Panc1 (cell line): ENCODE data around the gene RNF213. TPM values are rescaled to one million over a fixed set of nuclear protein-coding genes. Genes with fewer than 3 reads are reported as not detected.
"Not testable (repeated sequence)": the region's sequence is repeated elsewhere in the genome, so short reads cannot be mapped to it uniquely, and the experiment has no call there.

Source experiments
- ATAC-seq: fragments of 200-7000 bp; cut with Tn5 transposase; 2 replicates; pipeline ENCODE4 v1.9.1; 2020; ENCODE audit warnings: mild to moderate bottlenecking, moderate library complexity
- BruUV-seq: library from RNA; stranded (reverse); fragments of 400-500 nt; replicated peaks from 2 replicates; lab custom pipeline; 2021; lab: Mats Ljungman, UMichigan
- CTCF ChIA-PET: fragments of 300-600 bp; sonication (Branson Sonifier 250); formaldehyde crosslinking; loops from one replicate; lab custom pipeline; 2022; ENCODE audit warnings: antibody characterized with exemption; lab: Charles Lee
- POLR2A ChIA-PET: fragments of 300-600 bp; sonication (Branson Sonifier 250); formaldehyde crosslinking; loops from one replicate; lab custom pipeline; 2022; ENCODE audit warnings: antibody characterized with exemption; lab: Charles Lee
- DNase-seq: peaks from one replicate; pipeline ENCODE4 v3.0.0-alpha.2; 2010; ENCODE audit warnings: low read depth, low spot score
- H3K27ac ChIP-seq: 2 replicates; pipeline ENCODE4 v1.5.1; 2011; ENCODE audit warnings: mild to moderate bottlenecking, low read length, inconsistent platforms
- H3K27me3 ChIP-seq: fragments of 200-500 bp; sonication (Bioruptor generic); 2 replicates; pipeline ENCODE4 v1.6.0; 2014; ENCODE audit warnings: low read length, inconsistent platforms; ENCODE audit not compliant: control insufficient read depth, insufficient read depth
- H3K36me3 ChIP-seq: fragments of 200-500 bp; sonication (Bioruptor generic); 2 replicates; pipeline ENCODE4 v1.5.1; 2014; ENCODE audit warnings: inconsistent platforms, mild to moderate bottlenecking, low read length, moderate library complexity; ENCODE audit not compliant: control insufficient read depth, insufficient read depth
- H3K4me1 ChIP-seq: 2 replicates; pipeline ENCODE4 v1.5.1; 2011; ENCODE audit warnings: inconsistent platforms, mild to moderate bottlenecking, low read length, moderate library complexity; ENCODE audit not compliant: control insufficient read depth, insufficient read depth
- H3K4me3 ChIP-seq, 2 experiments: 2 replicates each; pipeline ENCODE4 v1.5.1; 2011 to 2012; ENCODE audit warnings: low read depth in 2 of 2, low read length in 2 of 2, mild to moderate bottlenecking in 2 of 2, inconsistent platforms in 1 of 2, moderate library complexity in 1 of 2
- H3K9me3 ChIP-seq: fragments of 200-500 bp; sonication (Bioruptor generic); 2 replicates; pipeline ENCODE4 v1.5.1; 2014; ENCODE audit warnings: low read depth, mild to moderate bottlenecking, inconsistent platforms, low read length, moderate library complexity; ENCODE audit not compliant: control insufficient read depth, insufficient read depth
- CTCF ChIP-seq: fragments of 450-650 bp; IDR thresholded peaks from 2 replicates; pipeline ENCODE4 v1.5.1; 2017; ENCODE audit warnings: mild to moderate bottlenecking
- POLR2AphosphoS5 ChIP-seq: IDR thresholded peaks from 2 replicates; pipeline ENCODE4 v1.6.1; 2012; ENCODE audit warnings: mild to moderate bottlenecking, low read depth, low read length, moderate library complexity
- REST ChIP-seq, 2 experiments: IDR thresholded peaks; 2 replicates each; pipeline ENCODE4 v1.6.1; 2011 to 2012; ENCODE audit warnings: low read depth in 2 of 2, control low read depth in 1 of 2, low read length in 1 of 2, mild to moderate bottlenecking in 1 of 2, moderate library complexity in 1 of 2; ENCODE audit not compliant: insufficient read depth in 1 of 2
- SIN3A ChIP-seq: IDR thresholded peaks from 2 replicates; pipeline ENCODE4 v1.6.1; 2012; ENCODE audit warnings: low read depth, mild to moderate bottlenecking, low read length, moderate library complexity, borderline replicate concordance; ENCODE audit not compliant: insufficient read depth
- TCF7L2 ChIP-seq: IDR thresholded peaks from 2 replicates; pipeline ENCODE4 v1.6.1; 2011; ENCODE audit warnings: mild to moderate bottlenecking, low read depth, low read length, inconsistent platforms
- in situ Hi-C: cut with HindIII; loops from 2 replicates; pipeline ENCODE4 v1.10.0; 2016; ENCODE audit warnings: low sequenced_read_pairs, low pct_unique_long_range_greater_than_20kb
- intact Hi-C: fragments of 100-400 bp; cut with micrococcal nuclease; formaldehyde crosslinking; loops from one replicate; pipeline ENCODE4 v1.10.0; 2022; ENCODE audit not compliant: unreplicated experiment
- total RNA-seq: library from RNA; stranded (reverse); gene quantifications from one replicate; pipeline ENCODE4 v1.2.1, GENCODE V29; 2021; ENCODE audit not compliant: unreplicated experiment

RNF213 gene
- total RNA-seq, 1 experiment from 2014 or later = 230 TPM

DNA sequence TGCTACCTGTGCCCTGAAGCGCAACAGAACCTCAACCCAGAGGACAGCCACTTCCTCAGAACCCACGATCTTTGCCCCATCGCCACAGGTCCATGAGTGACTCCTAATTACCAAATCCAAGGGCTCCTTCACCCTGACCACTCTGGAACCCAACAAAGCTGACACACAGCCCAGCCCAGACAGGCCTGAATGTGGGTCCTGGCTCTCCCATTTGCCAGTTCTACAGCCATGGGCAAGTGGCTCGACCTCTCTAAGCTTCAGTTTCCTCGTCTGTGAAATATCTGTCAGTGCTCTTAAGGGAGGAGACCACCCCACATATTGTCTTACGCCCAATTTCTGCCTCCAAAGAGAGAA lies 136.4 kb downstream of the RNF213 start:
- ATAC-seq (peak; percentile 43; the same call in 1 of the 2 replicates), DNase-seq (no peak)
- TF ChIP-seq REST (IDR thresholded peaks at IDR 0.05; ENCODE audit: insufficient read depth in 1 of 2, low read depth in 2 of 2, low read length in 1 of 2) (no peak), TCF7L2 (no peak), POLR2AphosphoS5 (no peak; the same call in 1 of the 2 replicates), CTCF (no peak), SIN3A (no peak)
- peaks cover 8% of the 10 kb centered on the region; the same call in 1 of the 2 replicates for H3K36me3 ChIP-seq
- no peaks in the 10 kb centered on the region for H3K9me3 ChIP-seq
- in situ Hi-C loops (no loop called here), intact Hi-C loops (no loop called here)
- ChIA-PET POLR2A (no interaction called here), CTCF (no interaction called here)
- no peaks in the 10 kb centered on the region for H3K4me1 ChIP-seq
- no peaks in the 10 kb centered on the region for H3K27me3 ChIP-seq
- no TSS peak for BruUV-seq
- no peak overlapping the region for H3K27ac ChIP-seq
- H3K4me3 ChIP-seq = no peak overlapping the region

DNA sequence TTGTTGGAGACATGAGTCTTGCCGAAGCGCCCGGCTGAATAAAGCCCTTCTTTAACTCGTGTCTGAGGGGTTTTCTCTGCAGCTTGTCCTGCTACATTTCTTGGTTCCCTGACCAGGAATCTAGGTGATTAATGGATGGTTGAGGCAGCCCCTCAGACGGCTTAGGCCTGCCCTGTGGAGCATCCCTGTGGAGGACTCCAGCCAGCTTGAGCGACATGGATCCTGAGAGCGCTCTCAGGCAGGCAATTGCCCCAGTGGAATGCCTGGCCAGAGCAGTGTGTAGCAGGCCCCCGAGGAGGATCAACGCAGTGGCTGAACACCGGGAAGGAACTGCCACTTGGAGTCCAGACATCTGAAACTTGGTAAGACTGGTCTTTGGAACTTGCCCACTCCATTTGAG lies 137.0 kb downstream of the RNF213 start:
- no peak; the same call in 1 of the 2 replicates for ATAC-seq
- intact Hi-C loops (no loop called here), in situ Hi-C loops (no loop called here)
- BruUV-seq = no TSS peak
- H3K9me3 ChIP-seq = no peaks in the 10 kb centered on the region
- TF ChIP-seq SIN3A (no peak), REST (IDR thresholded peaks at IDR 0.05; ENCODE audit: insufficient read depth in 1 of 2, low read depth in 2 of 2, low read length in 1 of 2) (no peak)
- ChIA-PET POLR2A (no interaction called here), CTCF (no interaction called here)
- H3K27ac ChIP-seq = no peak overlapping the region
- no peak for DNase-seq
- no peak overlapping the region for H3K4me3 ChIP-seq
- H3K27me3 ChIP-seq = no peaks in the 10 kb centered on the region
- H3K36me3 ChIP-seq = peaks cover 8% of the 10 kb centered on the region; the same call in 1 of the 2 replicates
- H3K4me1 ChIP-seq = no peaks in the 10 kb centered on the region

- H3K36me3 ChIP-seq, H3K4me3 ChIP-seq, ATAC-seq, H3K9me3 ChIP-seq, H3K27ac ChIP-seq, BruUV-seq, intact Hi-C loops, POLR2A ChIA-PET, H3K4me1 ChIP-seq, H3K27me3 ChIP-seq, DNase-seq, in situ Hi-C loops, CTCF ChIA-PET: not testable (repeated sequence)
Measured at GRCh38 chr17:80401086-80401485, 140.4 kb downstream of the RNF213 start.

GRCh38 chr17:80402102-80402501 lies 141.4 kb downstream of the RNF213 start:
- DNase-seq, in situ Hi-C loops, POLR2A ChIA-PET, H3K27me3 ChIP-seq, CTCF ChIA-PET, H3K36me3 ChIP-seq, BruUV-seq, H3K9me3 ChIP-seq, H3K27ac ChIP-seq, ATAC-seq, H3K4me3 ChIP-seq, H3K4me1 ChIP-seq, intact Hi-C loops: not testable (repeated sequence)
